Measurements from ENCODE around the gene CRYGS.

DNA sequence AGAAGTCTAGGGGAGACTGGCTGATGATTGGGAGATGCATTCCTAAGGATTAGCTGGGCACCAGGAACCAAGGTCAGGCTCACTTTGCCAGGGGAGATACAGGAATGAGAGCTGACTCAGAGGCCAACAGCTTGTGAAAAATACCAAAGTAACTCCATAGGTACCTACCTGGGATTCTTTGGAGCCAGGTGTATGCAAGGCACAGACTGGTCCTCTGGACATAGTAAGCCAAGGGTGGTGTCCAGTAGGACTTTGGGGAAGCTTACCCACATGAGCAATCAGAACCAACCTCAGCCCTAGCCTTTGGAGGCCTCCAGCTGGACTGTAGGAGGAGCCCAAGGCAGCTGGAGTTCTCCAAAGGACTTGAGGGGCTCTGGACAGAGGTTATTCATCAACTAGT, 47.5 kb downstream of the CRYGS start:
- no peak for TF ChIP-seq CTCF (IDR thresholded peaks at IDR 0.05)
- no peak for TF ChIP-seq POLR2A (IDR thresholded peaks at IDR 0.05)

All from uterus (tissue), 2 donors.